Mesothelial cell of epicardium (in vitro differentiated cells): Measurements from ENCODE around the gene NTRK3. TPM values are rescaled to one million over a fixed set of nuclear protein-coding genes. Genes with fewer than 3 reads are reported as not detected.

ENCODE experiments used
- DNase-seq, 2 experiments: peaks; one replicate each; pipeline ENCODE4 v3.0.0; 2021; ENCODE audit warnings: low spot score in 2 of 2; ENCODE audit not compliant: unreplicated experiment in 2 of 2
- H3K27ac Mint-ChIP-seq: 2 replicates; pipeline ENCODE4 v1.8.0; 2021; ENCODE audit warnings: mixed read lengths
- H3K27me3 Mint-ChIP-seq: 2 replicates; pipeline ENCODE4 v1.8.0; 2021; ENCODE audit warnings: low read depth, mixed read lengths
- H3K36me3 Mint-ChIP-seq: 2 replicates; pipeline ENCODE4 v1.8.0; 2021; ENCODE audit warnings: mixed read lengths
- H3K4me1 Mint-ChIP-seq: 2 replicates; pipeline ENCODE4 v1.8.0; 2021; ENCODE audit warnings: mixed read lengths
- H3K4me3 Mint-ChIP-seq: 2 replicates; pipeline ENCODE4 v1.8.0; 2021; ENCODE audit warnings: mild to moderate bottlenecking, moderate library complexity, mixed read lengths
- H3K9me3 Mint-ChIP-seq: 2 replicates; pipeline ENCODE4 v1.8.0; 2021; ENCODE audit warnings: mixed read lengths
- total RNA-seq: library from RNA; stranded (reverse); gene quantifications from 3 replicates; pipeline ENCODE4 v1.2.1, GENCODE V29; 2021
- TF ChIP-seq, protein P1 (sequence below): fragments of 200-600 bp; sonication (generic); IDR thresholded peaks from one replicate; pipeline ENCODE4 v1.5.0; 2021; ENCODE audit warnings: antibody characterized with exemption; ENCODE audit not compliant: unreplicated experiment

NTRK3 gene
- total RNA-seq, 1 donor from 2014 or later, result 2.1 TPM

DNA sequence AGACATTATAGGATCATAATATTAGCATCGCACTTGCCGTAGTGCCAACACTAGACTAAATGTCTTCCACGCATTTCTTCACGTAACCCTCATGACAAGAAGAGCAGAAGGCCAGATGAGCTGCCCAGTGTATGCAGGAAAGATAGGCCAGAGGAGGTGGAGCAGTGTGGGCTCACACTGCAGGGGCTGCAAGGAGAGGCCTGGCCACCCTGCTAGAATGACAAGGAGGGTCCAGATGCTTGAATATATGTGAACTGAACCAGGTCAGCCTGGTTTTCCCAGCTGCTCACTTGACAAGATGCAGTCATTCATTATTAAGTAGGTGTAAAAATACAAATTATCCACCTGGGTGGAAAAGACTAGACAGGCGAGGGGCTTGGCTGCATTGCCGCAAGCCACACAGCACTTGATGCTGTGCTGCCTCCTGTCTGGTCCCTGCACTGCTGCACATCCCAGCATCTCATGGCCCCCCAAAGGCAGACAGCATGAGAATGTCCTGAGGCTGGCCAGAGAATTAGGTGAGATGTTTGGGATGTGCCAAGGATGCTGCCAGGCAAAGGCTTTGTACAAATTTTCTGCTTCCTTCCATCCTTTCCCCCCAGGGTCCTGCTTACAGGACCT is 115.2 kb downstream of the NTRK3 start:
- no peak for DNase-seq
- Mint-ChIP-seq H3K9me3 (peaks cover 3% of the 10 kb centered on the region), H3K27ac (no peak overlapping the region), H3K36me3 (no peaks in the 10 kb centered on the region), H3K4me1 (no peaks in the 10 kb centered on the region), H3K27me3 (peaks cover 30% of the 10 kb centered on the region), H3K4me3 (no peak overlapping the region)
- TF ChIP-seq, protein P1, sequence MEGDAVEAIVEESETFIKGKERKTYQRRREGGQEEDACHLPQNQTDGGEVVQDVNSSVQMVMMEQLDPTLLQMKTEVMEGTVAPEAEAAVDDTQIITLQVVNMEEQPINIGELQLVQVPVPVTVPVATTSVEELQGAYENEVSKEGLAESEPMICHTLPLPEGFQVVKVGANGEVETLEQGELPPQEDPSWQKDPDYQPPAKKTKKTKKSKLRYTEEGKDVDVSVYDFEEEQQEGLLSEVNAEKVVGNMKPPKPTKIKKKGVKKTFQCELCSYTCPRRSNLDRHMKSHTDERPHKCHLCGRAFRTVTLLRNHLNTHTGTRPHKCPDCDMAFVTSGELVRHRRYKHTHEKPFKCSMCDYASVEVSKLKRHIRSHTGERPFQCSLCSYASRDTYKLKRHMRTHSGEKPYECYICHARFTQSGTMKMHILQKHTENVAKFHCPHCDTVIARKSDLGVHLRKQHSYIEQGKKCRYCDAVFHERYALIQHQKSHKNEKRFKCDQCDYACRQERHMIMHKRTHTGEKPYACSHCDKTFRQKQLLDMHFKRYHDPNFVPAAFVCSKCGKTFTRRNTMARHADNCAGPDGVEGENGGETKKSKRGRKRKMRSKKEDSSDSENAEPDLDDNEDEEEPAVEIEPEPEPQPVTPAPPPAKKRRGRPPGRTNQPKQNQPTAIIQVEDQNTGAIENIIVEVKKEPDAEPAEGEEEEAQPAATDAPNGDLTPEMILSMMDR, result no peak

DNA sequence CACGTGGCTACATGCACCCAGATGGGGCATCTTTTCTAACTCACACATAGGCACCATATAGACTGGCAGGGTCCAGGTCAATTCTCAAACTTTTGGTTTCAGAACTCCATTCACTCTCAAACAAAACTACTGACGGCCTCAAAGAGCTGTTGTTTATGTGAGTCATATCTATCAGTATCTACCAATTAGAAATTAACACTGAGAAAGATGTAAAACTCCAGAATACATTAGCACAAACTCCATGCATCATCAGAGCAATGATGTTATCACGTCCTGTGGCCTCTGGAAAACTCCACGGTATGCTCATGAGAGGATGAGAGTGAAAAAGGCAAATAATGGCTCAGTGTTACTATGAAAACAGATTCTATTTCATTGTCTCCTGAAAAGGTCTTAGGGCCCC is 116.1 kb downstream of the NTRK3 start:
- Mint-ChIP-seq H3K9me3 (peaks cover 3% of the 10 kb centered on the region), H3K27me3 (peaks cover 34% of the 10 kb centered on the region), H3K4me3 (no peak overlapping the region), H3K27ac (no peak overlapping the region), H3K4me1 (no peaks in the 10 kb centered on the region), H3K36me3 (no peaks in the 10 kb centered on the region)
- TF ChIP-seq, protein P1, result no peak
- DNase-seq, result no peak

DNA sequence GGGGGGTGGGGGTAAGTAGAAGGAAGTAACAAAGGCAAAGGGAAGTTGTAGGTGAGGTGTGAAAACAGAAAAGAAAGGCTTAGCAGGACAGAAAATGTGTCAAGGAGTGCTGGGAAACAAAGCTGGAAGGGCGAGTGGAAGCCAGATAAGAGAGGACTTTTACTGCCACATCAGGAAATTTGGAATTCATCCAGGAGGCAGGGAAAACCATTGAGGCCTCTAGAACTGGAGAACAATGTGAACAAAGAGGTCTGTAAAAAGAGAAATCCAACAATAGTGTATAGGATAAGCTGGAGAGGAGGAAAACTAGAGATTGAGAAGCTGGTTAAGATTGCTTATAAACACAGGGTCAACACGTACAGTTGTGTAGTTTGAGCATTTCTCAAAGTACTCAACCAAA is 116.6 kb downstream of the NTRK3 start:
- no peak overlapping the region for H3K27ac Mint-ChIP-seq
- H3K9me3 Mint-ChIP-seq, result peaks cover 3% of the 10 kb centered on the region
- no peak for DNase-seq
- no peaks in the 10 kb centered on the region for H3K4me1 Mint-ChIP-seq
- TF ChIP-seq, protein P1, result no peak
- H3K27me3 Mint-ChIP-seq, result peaks cover 35% of the 10 kb centered on the region
- no peak overlapping the region for H3K4me3 Mint-ChIP-seq
- no peaks in the 10 kb centered on the region for H3K36me3 Mint-ChIP-seq

DNA sequence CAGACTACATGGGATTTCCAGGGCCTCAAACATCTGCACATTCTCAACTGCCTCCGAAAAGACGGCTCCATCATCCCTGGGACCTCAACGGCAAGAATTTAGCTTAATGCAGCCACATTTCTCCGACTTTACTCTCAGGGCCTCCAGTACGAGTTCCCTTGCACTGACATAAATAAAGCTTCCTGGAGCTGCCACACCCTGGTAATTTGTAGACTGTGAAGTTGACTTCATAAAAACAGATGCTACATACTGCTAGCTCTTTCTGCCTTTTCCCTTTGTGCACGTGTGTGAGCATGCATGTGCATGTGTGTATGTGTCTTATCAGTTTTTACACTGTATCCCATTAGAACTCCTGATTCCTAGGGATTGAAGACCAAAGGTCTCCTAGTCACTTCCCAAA is 122.7 kb downstream of the NTRK3 start:
- Mint-ChIP-seq H3K9me3 (peaks cover 3% of the 10 kb centered on the region), H3K27me3 (peaks cover 59% of the 10 kb centered on the region), H3K4me1 (no peaks in the 10 kb centered on the region), H3K27ac (no peak overlapping the region), H3K4me3 (no peak overlapping the region), H3K36me3 (no peaks in the 10 kb centered on the region)
- no peak for DNase-seq
- TF ChIP-seq, protein P1, result no peak

DNA sequence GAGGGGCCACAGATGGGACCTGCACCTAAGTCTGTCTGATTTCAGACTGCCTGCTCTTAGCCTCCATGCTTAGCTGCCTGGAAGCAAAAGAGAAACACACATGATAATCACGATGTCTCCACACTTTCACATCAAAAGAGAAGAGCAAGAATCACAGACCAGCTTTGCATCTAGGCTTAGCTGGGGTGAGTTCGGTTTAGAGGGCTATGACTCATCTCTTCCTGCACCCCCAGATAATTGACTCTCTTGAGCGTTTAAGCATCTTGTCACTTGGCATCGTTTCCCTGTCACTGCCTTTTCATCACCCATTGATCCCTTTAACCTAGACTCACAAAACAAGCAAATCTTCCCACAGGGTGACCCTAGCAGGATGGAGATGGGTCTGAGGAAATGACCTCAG is 124.0 kb downstream of the NTRK3 start:
- Mint-ChIP-seq H3K27ac (no peak overlapping the region), H3K4me1 (no peaks in the 10 kb centered on the region), H3K9me3 (no peaks in the 10 kb centered on the region), H3K36me3 (no peaks in the 10 kb centered on the region), H3K4me3 (no peak overlapping the region), H3K27me3 (peaks cover 67% of the 10 kb centered on the region)
- TF ChIP-seq, protein P1, result no peak
- DNase-seq, result no peak

DNA sequence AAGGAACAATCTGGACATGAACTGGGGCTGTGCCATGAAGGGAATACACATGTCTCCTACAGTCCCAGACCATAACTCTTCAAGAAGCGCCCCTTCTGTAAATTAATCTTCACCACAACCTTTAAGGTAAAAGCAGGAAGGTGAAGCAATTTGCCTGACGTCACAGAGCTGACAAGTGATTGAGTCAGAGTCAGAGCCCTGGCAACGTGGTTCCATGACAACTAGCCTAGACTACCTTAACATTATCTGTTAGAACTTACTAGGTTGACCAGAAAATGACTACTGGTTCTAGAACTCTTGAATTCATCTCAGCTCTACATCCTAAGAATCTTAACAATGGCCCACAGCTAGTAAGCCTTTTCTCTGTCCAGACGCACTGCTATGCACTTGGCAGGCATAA is 124.6 kb downstream of the NTRK3 start:
- Mint-ChIP-seq H3K36me3 (no peaks in the 10 kb centered on the region), H3K4me1 (no peaks in the 10 kb centered on the region), H3K27ac (no peak overlapping the region), H3K4me3 (no peak overlapping the region), H3K27me3 (peaks cover 64% of the 10 kb centered on the region), H3K9me3 (no peaks in the 10 kb centered on the region)
- TF ChIP-seq, protein P1, result no peak
- no peak for DNase-seq
